GM18526 (cell line): ENCODE measurements around the gene TNFAIP2.

Source experiments
- POLR2A ChIP-seq: IDR thresholded peaks from 3 replicates; pipeline ENCODE4 v1.6.1; 2011; ENCODE audit not compliant: insufficient read length; ENCODE audit errors: extremely low read depth

Gene TNFAIP2

DNA sequence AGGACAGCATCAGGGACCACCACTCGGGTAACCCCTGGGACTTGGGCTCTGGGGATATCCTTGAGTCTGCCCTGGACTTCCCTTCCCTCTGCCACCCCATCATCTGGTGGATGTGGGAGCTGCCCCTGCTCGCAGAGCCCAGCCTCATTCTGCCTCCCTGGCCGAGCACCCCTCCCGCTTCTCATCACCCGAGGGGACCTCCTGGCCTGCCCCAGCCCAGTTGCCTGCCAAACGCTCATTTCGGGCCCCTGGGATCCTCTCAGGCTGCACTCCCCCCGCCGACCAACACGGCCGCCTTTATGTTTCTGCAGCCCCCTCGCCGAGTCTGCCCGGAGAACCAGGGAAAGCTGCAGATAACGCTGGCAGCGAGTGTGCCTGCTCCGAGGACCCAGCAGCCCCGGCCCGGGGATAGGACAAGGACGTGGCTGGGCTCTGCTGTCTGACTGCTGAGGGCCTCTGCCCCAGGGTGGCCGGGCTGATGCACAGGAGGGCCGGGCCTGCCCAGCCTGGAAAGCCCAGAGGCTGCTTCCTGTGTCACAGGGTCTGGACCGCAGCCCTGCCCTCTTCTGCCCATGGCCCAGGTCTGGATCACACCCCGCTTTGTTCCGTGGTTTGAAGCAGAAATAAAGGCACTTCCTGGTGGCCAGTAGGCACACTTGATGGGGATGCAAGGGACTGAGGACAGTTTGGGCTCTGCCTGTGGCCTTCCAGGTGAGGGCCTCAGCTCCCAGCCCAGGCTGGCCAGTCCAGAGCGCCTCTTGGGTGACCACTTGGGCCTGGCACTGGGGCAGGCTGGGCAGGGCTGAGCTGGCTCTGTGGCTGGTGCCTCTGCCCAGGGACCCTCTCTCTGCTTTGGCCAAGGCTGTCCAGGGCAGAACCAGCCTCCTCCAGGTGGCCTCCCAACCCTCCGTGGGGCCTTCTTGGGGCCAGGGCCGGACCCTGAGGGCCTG is 33.6 kb upstream of the TNFAIP2 start:
- TF ChIP-seq POLR2A: no peak

GRCh38 chr14:103090481-103091020 is 32.7 kb upstream of the TNFAIP2 start:
- no peak for TF ChIP-seq POLR2A

GRCh38 chr14:103091041-103091882 is 32.0 kb upstream of the TNFAIP2 start:
- no peak for TF ChIP-seq POLR2A

- no peak for TF ChIP-seq POLR2A
Measured at GRCh38 chr14:103091883-103092222, 31.4 kb upstream of the TNFAIP2 start.

GRCh38 chr14:103093856-103094405 is 29.3 kb upstream of the TNFAIP2 start:
- TF ChIP-seq POLR2A: no peak

DNA sequence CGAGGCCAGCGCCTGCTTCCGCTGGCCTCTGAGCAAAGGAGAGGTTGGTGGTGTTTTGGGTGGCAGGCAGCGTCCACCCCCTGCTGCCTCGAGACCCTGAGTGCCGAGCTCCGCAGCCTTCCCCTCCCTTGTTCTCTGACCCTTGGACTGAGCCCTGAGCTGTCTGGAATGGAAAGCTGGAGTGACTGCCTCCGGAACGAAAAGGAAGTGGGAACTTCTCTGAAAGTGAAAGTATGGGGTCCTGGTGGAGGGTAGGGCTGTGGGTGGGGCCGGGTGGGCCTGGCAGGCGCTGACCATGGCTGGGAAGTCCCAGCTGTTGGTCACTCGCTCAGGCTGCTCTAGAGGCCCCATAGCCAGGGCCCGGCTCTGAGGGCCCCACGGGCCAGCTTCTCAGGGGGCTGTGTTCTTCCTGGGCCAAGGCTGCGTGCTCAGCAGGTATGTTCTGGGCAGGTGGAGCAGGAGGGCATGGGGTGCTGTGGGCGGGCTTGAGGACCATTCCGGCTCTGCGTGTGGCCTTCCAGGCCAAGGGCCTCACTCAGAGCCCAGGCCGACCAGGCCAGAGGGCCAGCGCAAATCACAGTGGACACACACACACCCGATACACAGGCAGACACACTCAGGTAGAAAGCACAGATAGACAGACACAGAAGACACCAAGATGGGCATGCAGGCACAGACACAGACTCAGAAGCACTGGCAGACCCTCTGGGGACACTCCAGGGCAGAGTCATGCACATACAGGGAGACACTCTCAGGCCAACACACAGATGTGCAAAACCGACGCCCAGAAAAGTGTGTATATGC is 28.7 kb upstream of the TNFAIP2 start, which contains the start of gene EXOC3L4:
EXOC3L4 (plus strand) TSS at position 320 of the 804 bp plus-strand sequence. CDS start 5,495 bp downstream, outside the sequence.
- no peak for TF ChIP-seq POLR2A

DNA sequence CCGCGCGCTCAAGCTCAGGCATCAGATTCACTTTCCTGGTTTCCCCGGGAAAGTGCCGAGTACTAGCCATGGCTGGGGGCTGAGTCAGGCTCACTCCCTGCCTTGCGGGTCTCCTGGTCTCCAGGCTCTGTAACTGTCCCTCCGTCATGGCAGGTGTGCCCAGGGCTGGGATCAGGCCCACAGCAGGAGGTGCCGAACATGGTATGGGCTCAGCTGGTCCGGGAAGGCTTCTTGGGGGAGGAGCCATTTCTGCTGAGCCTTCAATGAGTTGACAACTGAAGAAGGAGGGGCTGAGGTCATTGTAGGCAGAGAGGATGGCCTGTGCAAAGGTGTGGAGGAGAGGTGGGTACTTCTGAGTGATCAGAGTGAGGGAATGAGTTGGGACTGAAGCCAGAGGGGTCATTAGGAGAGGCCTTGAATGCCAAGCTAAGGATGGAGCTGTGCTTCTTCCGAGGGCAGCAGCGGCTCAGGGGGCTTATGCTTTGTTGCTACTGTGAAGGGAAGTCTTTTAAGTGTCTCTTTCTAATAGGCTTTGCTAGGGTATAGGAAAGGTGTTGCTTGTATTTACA is 28.0 kb upstream of the TNFAIP2 start:
- no peak for TF ChIP-seq POLR2A

DNA sequence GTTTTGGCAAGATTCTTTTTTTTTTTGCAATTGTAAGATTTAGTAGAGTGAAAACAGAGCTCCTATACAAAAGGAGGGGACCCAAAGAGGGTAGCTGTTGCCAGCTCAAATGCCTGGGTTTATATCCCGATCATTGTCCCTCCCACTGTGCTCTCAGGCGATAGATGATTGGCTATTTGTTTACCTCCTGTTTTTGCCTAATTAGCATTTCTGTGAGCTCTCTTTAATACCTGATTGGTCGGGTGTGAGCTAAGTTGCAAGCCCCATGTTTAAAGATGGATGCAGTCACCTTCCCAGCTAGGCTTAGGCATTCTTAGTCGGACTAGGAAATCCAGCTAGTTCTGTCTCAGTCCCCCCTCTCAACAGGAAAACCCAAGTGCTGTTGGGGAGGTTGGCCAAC is 26.9 kb upstream of the TNFAIP2 start:
- no peak for TF ChIP-seq POLR2A

DNA sequence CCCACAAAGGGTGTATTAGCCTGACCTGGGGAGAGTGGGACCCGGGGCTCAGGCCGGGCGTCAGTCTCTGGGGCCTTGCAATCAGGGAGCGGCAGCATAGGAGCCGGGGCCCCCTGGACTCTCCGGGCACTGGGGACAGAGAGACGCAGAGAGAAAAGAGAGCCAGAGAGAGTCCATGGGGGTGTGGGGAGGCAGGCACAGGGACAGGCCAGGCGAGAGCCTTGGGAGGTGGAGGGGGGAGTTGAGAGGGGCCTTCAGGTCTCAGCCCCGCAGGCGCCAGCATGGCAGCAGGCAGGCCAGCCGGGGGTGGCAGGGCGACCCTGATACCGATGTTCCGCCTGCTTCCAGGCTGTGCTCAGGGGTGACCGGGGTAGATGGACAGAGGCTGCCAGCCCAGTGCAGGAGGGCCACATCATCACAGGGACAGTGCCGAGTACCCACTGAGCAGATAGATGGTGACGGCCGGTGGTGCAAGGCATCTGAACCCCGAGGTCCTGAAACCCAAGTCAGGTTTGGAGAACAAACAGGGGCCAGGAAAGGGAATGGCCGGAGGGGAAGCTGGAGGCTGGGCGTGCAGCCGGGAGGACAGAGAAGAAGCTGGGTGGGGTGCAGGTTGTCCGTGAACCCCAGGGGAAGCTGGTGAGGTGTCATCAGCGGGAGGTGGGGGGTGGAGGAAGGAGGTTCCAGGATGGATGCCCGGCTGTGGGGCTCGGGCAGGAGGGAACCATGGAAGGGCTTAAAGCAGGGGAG is 25.8 kb upstream of the TNFAIP2 start:
- no peak for TF ChIP-seq POLR2A

- no peak for TF ChIP-seq POLR2A
Measured at GRCh38 chr14:103097994-103098957, 25.0 kb upstream of the TNFAIP2 start.

GRCh38 chr14:103099081-103099732 is 24.1 kb upstream of the TNFAIP2 start:
- TF ChIP-seq POLR2A: no peak

- TF ChIP-seq POLR2A: no peak
Measured at GRCh38 chr14:103099733-103100280, 23.5 kb upstream of the TNFAIP2 start.
